GM19328 (cell line): ENCODE measurements around the gene SOX15.
"Not testable (repeated sequence)": the region's sequence is repeated elsewhere in the genome, so short reads cannot be mapped to it uniquely, and the experiment has no call there.

Experiments
- ATAC-seq: cut with Tn5 transposase; IDR thresholded peaks from one replicate; pipeline ENCODE4 v1.9.1; 2021; ENCODE audit warnings: mild to moderate bottlenecking, moderate library complexity; ENCODE audit not compliant: unreplicated experiment

Gene SOX15

GRCh38 chr17:7589891-7590691, at the start of gene SOX15:
SOX15 (minus strand) TSS chr17:7590094; CDS start chr17:7589676, 418 bp downstream.
- no peak for ATAC-seq

GRCh38 chr17:7636163-7636562, 46.3 kb upstream of the SOX15 start:
- ATAC-seq = no peak

DNA sequence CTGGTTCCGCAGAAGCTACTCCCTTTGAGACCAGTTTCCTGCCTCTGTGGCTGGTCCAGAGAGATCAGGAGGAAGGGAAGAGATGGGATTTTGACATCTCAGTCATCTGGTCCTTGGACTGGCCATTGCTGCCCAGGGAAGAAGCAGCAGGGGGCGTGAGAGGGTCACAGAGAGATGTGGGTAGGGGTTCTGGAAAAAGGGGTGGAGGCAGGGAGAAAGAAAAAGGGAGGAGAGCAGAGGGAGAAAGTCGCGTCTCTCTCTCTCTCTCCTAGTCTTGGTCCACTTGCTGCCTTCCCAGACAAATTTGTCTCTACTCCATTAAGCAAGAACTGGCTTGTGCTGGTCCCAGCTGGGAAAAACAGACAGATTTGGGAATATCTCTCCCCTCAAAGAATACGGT, 44.5 kb upstream of the SOX15 start:
- ATAC-seq = no peak

DNA sequence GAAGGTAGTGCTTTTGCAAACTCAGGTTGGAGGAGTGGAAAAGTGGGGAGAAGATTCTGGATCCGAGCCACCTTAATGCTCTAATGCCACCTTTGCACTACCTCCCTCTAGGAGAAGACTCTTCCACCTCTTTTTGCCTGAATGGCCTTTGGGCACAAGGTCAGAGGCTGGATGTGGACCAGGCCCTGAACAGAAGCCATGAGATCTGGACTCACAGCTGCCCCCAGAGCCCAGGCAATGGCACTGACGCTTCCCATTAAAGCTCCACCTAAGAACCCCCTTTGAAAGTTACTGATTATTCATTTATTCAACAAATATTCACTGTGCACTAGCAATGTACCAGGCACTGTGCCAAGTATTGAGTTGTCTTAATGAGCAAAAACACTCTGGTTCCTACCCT, 43.2 kb upstream of the SOX15 start:
- ATAC-seq = no peak

DNA sequence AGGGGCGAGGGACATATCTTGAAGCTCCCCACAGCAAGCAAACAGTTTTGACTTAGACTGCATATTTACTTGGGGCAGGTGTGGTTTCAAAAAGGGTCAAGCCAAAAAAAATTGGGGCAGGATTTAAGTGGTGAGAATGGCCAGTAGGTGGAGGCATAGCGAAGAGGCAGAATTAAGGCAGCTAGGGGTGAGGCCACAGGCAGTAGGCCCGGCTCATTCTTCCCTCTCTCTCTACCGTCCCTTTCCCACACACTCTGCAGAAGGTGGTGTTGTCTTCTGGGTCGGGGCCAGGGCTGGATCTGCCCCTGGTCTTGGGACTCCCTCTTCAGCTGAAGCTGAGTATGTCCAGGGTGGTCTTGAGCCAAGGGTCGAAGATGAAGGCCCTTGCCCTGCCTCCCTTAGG, 42.6 kb upstream of the SOX15 start:
- ATAC-seq = no peak

DNA sequence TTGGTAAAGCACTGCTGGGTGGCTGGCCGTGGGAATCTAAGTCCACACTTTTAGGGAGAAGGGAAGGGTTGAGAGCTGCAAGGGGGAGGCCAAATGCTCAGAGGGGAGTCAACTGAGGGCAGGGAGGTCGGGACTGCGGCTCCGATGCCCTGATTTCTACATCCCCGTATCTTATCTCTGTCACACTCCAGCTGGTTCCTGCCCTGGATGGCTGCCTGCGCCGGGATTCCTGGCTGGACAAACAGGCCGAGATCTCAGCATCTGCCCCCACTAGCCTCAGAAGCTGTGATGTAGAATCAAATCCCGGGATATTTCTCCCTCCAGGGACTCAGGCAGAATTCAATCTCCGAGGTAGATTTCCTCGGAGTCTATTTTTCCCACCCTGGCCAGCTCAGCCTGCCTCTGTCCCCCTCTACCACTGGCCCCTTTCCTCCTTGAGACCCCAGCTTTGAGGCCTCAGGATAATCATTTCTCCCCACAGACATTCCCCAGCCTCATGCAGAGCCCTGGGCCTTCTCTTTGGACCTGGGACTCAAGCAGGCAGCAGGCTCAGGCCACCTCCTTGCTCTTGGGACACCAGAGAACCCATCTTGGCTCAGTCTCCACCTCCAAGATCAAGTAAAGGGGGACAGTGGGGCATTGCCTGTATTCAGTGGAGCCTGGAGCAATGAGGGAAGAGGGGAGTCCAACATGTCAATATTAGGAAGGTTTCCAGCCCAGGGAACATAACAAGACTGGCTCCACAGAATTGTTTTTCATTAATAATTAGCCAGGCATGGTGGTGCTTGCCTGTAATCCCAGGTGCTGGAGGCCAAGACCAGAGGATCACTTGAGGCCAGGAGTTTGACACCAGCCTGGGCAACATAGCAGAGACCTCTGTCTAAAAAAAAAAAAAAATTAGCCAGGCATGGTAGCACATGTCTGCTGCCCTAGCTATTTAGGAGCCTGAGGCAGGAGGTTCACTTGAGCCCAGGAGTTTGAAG, 41.8 kb upstream of the SOX15 start:
- no peak for ATAC-seq

GRCh38 chr17:7629939-7630571, 40.2 kb upstream of the SOX15 start, which contains the start of gene SHBG:
SHBG (plus strand) TSS chr17:7630135; CDS start chr17:7630173, 38 bp downstream.
- no peak for ATAC-seq

DNA sequence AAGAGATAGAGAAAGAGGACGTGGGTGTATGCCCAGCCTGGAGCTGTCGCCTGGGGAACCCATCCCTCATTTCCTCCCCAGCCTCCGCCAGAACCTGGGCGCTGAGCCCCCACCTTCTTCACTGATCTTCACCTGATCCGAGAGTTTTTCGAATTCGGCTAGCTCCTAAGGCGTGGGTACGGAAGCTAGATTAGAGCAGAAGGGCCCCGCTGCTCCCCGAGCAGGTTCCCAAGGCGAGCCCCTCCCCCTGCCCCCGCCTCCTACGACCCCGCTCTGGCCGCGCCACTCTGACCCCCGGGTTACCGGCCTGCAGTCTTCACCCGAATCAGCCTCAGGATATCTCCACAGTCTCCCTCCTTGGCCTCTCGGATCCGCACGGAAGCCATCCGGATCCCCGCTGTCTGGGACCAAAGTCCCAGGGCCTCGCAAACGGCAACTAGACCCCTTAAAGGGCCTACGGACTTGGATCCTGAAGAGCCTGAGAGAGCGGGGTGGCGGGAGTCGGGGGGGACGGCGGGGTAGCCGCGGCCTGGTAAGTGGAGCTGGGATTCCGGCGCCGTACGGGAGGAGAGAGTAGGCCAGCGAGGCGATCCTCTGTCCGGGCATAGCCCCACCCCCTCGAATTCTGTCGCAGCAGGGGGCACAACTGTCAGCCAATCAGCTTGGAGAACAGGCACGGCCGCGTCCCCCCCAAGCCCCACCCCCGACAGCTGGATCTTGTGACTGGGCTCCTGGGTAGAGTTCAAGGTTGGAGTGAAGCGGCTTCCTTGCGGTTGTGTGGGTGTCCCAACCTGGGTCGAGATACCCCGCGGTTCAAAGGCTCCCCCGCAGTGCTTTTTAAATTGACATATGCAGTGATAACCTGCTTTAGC, 37.6 kb upstream of the SOX15 start, which contains the start of gene SAT2:
TSS of gene SAT2 (minus strand) at position 572 of the 872 bp plus-strand sequence. CDS start at position 386, 186 bp downstream.
- ATAC-seq = peak; percentile 78

DNA sequence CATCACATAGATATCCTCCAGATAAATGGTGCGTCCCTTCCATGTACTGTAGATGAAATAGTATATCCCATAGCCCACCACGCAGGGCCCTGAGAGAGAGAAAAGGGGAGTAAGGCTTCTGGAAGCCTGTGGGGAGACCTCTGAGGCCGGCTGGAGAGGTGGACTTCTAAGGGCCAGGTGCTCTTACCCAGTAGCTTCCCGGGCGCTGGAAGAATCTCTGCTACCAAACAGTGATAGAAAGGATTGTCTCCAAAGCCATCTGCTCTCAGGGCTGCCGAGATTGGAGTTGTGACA, 37.0 kb upstream of the SOX15 start:
- no peak for ATAC-seq

DNA sequence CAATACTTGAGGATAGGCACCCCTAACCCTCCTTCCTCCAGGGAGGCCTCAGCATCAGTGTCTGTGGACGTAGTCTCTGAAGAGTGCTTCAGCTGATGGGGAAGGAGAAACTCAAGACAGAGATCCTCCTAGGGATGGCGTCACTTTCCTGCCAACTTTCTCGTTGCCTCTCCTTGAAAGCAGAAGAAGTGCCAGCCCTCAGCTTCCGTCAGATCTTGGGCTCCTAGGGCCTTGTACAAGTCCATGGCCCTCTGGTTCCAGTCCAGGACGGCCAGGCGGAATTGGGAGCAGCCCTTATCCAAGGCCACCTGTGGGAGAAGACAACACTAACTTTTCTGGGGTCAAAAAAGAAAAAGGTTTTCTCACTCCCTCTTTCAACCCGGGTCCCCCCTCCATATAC, 36.4 kb upstream of the SOX15 start:
- ATAC-seq = no peak

DNA sequence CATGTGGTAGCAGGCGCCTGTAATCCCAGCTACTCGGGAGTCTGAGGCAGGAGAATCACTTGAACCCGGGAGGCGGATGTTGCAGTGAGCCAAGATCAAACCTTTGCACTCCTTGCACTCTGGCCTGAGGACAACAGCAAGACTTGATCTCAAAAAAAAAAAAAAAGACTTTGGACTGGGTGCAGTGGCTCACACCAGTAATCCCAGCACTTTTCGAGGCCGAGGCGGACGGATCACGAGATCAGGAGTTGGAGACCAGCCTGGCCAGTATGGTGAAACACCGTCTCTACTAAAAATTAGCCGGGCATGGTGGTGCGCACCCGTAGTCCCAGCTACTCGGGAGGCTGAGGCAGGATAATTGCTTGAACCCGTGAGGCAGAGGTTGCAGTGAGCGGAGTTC, 35.9 kb upstream of the SOX15 start:
- not testable (repeated sequence) for ATAC-seq

DNA sequence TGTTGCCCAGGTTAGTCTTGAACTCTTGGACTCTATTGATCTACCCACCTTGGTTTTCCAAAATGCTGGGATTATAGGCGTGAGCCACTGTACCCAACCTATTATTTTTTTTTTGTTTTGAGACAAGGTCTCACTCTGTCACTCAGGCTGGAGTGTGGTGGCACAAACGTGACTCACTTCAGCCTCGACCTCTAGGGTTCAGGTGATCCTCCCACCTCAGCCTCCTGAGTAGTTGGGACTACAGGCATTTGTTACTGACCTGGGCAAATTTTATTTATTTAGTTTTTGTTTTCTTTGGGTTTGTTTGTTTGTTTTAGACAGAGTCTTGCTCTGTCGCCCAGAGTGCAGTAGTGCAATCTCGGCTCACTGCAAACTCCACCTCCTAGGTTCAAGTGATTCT, 33.8 kb upstream of the SOX15 start:
- ATAC-seq = no peak

GRCh38 chr17:7620835-7621234, 30.9 kb upstream of the SOX15 start:
- ATAC-seq = no peak

- ATAC-seq = no peak
Measured at GRCh38 chr17:7618608-7619007, 28.7 kb upstream of the SOX15 start.

- no peak for ATAC-seq
Measured at GRCh38 chr17:7615265-7615747, 25.4 kb upstream of the SOX15 start.

DNA sequence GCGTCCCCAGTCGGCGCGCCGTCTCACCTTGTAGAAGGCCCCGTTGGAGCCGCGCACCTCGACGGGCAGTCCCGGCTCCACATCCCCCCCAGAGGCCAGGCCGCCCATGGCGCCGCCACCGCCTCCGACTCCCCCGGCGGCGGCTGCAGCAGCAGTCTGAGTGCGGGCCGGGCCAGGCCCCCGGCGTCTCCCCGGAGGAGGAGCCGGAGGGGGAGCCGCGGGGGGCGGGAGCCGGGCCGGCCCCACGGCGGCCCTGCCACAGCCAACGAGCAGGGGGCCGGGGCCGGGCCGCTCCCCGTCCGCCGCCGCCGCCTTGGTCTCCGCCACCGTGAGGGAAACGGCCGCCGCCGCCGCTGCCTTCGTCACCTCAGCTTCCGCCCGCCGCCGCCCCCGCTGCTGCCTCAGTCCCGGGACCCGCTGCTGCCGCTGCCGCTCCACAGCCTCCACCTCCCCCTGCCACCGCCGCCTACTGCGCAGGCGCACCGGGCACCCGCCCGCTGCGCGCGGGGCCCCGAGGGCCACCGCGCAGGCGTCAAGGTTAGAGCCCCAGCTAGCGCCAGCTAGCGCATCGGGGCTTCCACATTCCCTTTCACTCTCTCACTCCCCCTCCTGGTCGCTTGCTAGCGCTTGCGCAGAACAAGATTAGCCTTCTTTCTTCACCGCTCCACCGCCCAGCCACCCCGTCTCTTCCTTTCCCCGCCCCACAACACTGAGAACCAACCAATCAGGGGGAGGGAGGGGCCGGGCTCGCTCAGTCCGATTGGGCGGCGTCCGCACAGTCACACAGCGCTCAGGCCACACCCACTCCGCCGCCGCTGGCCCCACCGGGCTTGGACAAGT, 24.8 kb upstream of the SOX15 start, which contains the start of gene FXR2:
TSS of gene FXR2 (minus strand) at position 473 of the 840 bp plus-strand sequence. CDS start at position 108, 365 bp downstream.
- ATAC-seq = peak; percentile 87

DNA sequence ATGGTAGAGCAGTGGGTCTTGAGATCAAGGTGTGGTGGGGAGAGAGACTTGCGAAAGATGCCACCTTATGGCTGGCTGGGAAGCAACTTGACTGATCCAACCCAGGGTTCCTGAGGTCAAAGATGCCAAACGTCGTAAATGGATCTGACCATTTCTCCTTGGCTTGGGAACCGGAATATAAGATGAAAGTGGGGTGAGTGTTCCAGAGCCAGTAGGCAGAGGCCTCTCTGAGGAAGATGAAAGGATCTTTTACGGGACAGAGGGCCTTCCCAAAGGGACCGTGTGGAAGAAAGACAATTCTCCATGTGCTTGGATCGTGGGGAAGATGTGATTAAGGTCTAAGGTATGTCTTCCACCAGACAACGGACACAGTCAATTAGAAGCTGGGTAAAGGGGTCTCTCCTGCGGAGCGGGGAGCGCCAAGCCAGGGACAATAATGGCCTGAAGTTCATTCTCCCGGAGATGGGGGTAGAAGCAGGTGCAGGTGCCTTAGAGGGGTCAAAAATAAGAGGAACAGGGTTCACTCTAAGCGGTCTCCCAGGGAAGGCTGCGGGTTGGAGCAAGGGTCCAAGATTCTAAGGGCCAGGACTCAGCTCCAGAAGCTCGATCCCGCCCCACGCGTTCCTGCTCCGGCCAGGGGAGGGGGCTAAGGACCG, 24.0 kb upstream of the SOX15 start:
- ATAC-seq = no peak

- no peak for ATAC-seq
Measured at GRCh38 chr17:7612294-7612640, 22.4 kb upstream of the SOX15 start.
